Islet of Langerhans (tissue), 1 donor: ENCODE measurements around the gene BCORL1.

Experiments used
- FAIRE-seq: peaks from one replicate; lab custom pipeline; 2011; peaks lifted over from hg19 to GRCh38; lab: Jason Lieb, UNC

Gene BCORL1

GRCh38 chrX:130015181-130015580, 32.7 kb downstream of the BCORL1 start:
- FAIRE-seq = no peak

GRCh38 chrX:130018143-130018542, 35.7 kb downstream of the BCORL1 start:
- FAIRE-seq = no peak

GRCh38 chrX:130020661-130021324, 38.4 kb downstream of the BCORL1 start:
- FAIRE-seq = no peak

- no peak for FAIRE-seq
These were observed 41.7 kb downstream of the BCORL1 start for GRCh38 chrX:130024127-130024526.

GRCh38 chrX:130025256-130025655, 42.8 kb downstream of the BCORL1 start:
- no peak for FAIRE-seq

- FAIRE-seq = no peak
These were observed 45.1 kb downstream of the BCORL1 start for GRCh38 chrX:130027569-130027968.

- FAIRE-seq = no peak
These were observed 45.8 kb downstream of the BCORL1 start for GRCh38 chrX:130028196-130028595.

GRCh38 chrX:130030826-130031225, 48.4 kb downstream of the BCORL1 start:
- no peak for FAIRE-seq

- no peak for FAIRE-seq
These were observed 50.1 kb downstream of the BCORL1 start for GRCh38 chrX:130032552-130032951.

GRCh38 chrX:130034178-130034577, 51.7 kb downstream of the BCORL1 start:
- FAIRE-seq = no peak

GRCh38 chrX:130039847-130040246, 57.4 kb downstream of the BCORL1 start:
- FAIRE-seq = no peak

GRCh38 chrX:130047416-130047815, 65.0 kb downstream of the BCORL1 start:
- no peak for FAIRE-seq

- FAIRE-seq = no peak
These were observed 66.3 kb downstream of the BCORL1 start for GRCh38 chrX:130048686-130049222.

GRCh38 chrX:130049821-130050220, 67.4 kb downstream of the BCORL1 start:
- FAIRE-seq = no peak

- no peak for FAIRE-seq
These were observed 68.9 kb downstream of the BCORL1 start for GRCh38 chrX:130051176-130051845.

GRCh38 chrX:130053236-130053635, 70.8 kb downstream of the BCORL1 start:
- FAIRE-seq = no peak

- no peak for FAIRE-seq
These were observed 72.7 kb downstream of the BCORL1 start for GRCh38 chrX:130055103-130055502.

GRCh38 chrX:130055899-130056298, 73.5 kb downstream of the BCORL1 start:
- no peak for FAIRE-seq

GRCh38 chrX:130057209-130057608, 74.8 kb downstream of the BCORL1 start:
- FAIRE-seq = no peak

GRCh38 chrX:130058652-130059051, 76.2 kb downstream of the BCORL1 start:
- no peak for FAIRE-seq

- no peak for FAIRE-seq
These were observed 78.0 kb downstream of the BCORL1 start for GRCh38 chrX:130060122-130061069.

GRCh38 chrX:130066975-130067615, 84.7 kb downstream of the BCORL1 start:
- no peak for FAIRE-seq
